ENCODE data around the gene ARHGAP6.

Gene ARHGAP6

GRCh38 chrX:11557120-11557519, 108.6 kb downstream of the ARHGAP6 start:
- TF ChIP-seq CTCF (IDR thresholded peaks at IDR 0.05; ENCODE audit: insufficient read depth, low read depth, low read length, missing control alignments) = no peak
- DNase-seq (ENCODE audit: low read depth) = peak; percentile 70
- H3K4me3 ChIP-seq (ENCODE audit: low read length) = no peak overlapping the region

GRCh38 chrX:11555759-11556158, 110.0 kb downstream of the ARHGAP6 start:
- peak; percentile 16 for DNase-seq (ENCODE audit: low read depth)
- no peak for TF ChIP-seq CTCF (IDR thresholded peaks at IDR 0.05; ENCODE audit: insufficient read depth, low read depth, low read length, missing control alignments)
- H3K4me3 ChIP-seq (ENCODE audit: low read length) = no peak overlapping the region

- DNase-seq (ENCODE audit: low read depth) = peak; percentile 28
Observed at GRCh38 chrX:11553594-11553993, 112.1 kb downstream of the ARHGAP6 start.

GRCh38 chrX:11551151-11551550, 114.6 kb downstream of the ARHGAP6 start:
- no peak overlapping the region for H3K4me3 ChIP-seq (ENCODE audit: low read length)
- no peak for TF ChIP-seq CTCF (IDR thresholded peaks at IDR 0.05; ENCODE audit: insufficient read depth, low read depth, low read length, missing control alignments)
- DNase-seq (ENCODE audit: low read depth) = no peak

More at GRCh38 chrX:11553594-11553993, 112.1 kb downstream of the ARHGAP6 start:
- H3K4me3 ChIP-seq (ENCODE audit: low read length) = no peak overlapping the region
- TF ChIP-seq CTCF (IDR thresholded peaks at IDR 0.05; ENCODE audit: insufficient read depth, low read depth, low read length, missing control alignments) = no peak

GRCh38 chrX:11546917-11547316, 118.8 kb downstream of the ARHGAP6 start:
- H3K4me3 ChIP-seq (ENCODE audit: low read length) = no peak overlapping the region
- DNase-seq (ENCODE audit: low read depth) = no peak
- TF ChIP-seq CTCF (IDR thresholded peaks at IDR 0.05; ENCODE audit: insufficient read depth, low read depth, low read length, missing control alignments) = no peak

- no peak for DNase-seq (ENCODE audit: low read depth)
- H3K4me3 ChIP-seq (ENCODE audit: low read length) = no peak overlapping the region
- TF ChIP-seq CTCF (IDR thresholded peaks at IDR 0.05; ENCODE audit: insufficient read depth, low read depth, low read length, missing control alignments) = no peak
Observed at GRCh38 chrX:11543249-11543648, 122.5 kb downstream of the ARHGAP6 start.

GRCh38 chrX:11541510-11541909, 124.2 kb downstream of the ARHGAP6 start:
- H3K4me3 ChIP-seq (ENCODE audit: low read length) = no peak overlapping the region
- no peak for TF ChIP-seq CTCF (IDR thresholded peaks at IDR 0.05; ENCODE audit: insufficient read depth, low read depth, low read length, missing control alignments)
- DNase-seq (ENCODE audit: low read depth) = peak; percentile 3

All from epithelial cell of esophagus (primary cell).